ENCODE measurements around the gene SLC22A7.
"Not testable (repeated sequence)": the region's sequence is repeated elsewhere in the genome, so short reads cannot be mapped to it uniquely, and the experiment has no call there.

SLC22A7 gene

GRCh38 chr6:43302126-43302525, 4.1 kb downstream of the SLC22A7 start:
- no peak for DNase-seq

DNA sequence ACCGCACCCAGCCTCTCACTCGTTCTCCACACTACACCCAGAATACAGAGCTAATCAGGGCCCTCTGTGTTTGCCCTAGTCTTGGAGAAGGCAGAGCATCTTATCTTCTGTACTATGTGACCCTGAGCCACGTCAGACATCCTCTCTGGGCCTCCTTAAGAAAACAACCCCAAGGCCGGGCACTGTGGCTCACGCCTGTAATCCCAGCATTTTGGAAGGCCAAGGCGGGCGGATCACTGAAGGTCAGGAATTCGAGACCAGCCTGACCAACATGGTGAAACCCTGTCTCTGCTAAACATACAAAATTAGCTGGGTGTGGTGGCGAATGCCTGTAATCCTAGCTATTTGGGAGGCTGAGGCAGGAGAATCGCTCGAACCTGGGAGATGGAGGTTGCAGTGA, 4.9 kb downstream of the SLC22A7 start:
- DNase-seq = not testable (repeated sequence)

- no peak for DNase-seq
Observed at GRCh38 chr6:43303751-43304331, 5.8 kb downstream of the SLC22A7 start.

GRCh38 chr6:43304361-43304760, 6.3 kb downstream of the SLC22A7 start:
- no peak for DNase-seq

GRCh38 chr6:43304882-43305281, 6.8 kb downstream of the SLC22A7 start:
- DNase-seq = no peak

DNA sequence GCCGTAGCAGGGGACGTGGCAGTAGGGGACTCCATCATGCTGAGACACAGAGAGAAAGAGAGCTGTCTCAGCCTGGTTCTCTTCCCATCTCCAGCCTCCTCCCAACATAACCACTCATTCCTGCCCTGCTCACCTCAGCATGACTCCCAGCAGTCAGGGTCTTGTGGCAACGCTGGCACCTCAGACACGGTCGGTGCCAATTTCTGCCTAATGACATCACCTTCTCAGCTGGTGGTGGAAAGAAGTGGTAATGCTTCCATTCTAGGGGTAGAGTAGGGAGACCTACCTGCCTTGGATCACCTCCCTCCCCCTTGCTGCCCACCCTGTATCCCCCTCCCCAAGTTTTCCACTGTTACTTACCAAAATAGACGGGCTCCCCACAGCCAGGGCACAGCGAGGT, 8.0 kb downstream of the SLC22A7 start:
- no peak for DNase-seq

DNA sequence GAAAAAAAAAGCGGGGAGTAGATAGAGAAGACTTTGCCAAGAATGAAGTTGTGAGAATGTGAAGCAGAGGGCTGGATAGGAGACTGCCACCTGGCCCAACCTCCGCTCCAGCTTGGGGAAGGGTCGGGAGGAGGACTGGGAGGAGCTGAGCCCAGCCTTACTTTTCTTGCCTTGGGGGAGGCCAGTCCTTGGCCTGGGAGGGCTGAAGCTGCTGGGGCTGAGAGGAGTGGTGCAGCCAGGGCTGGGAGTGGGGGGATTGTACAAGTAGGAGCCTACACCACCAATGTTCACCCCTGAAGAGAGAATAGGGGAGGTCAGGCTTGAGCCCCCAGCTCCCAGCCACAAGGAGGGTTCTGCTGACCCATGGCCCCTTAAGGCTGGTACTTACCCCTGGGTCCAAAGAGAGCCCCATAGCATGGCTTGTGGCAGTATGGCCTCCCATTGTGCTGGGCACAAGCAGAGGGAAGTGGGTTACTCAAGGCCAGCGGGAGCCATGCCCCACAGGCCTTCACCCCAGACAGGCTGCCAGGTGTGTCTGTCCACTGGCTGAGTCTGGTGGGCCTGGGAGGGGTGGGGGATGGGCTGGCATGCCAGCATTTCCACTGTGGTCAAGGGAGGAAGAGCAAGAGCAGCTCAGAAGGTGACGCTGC, 9.5 kb downstream of the SLC22A7 start:
- no peak for DNase-seq

GRCh38 chr6:43308101-43308989, 10.3 kb downstream of the SLC22A7 start, which contains the start of gene CRIP3:
CRIP3 (minus strand) TSS chr6:43308826; CDS start chr6:43308792, 34 bp downstream.
- peak; percentile 74 for DNase-seq

DNA sequence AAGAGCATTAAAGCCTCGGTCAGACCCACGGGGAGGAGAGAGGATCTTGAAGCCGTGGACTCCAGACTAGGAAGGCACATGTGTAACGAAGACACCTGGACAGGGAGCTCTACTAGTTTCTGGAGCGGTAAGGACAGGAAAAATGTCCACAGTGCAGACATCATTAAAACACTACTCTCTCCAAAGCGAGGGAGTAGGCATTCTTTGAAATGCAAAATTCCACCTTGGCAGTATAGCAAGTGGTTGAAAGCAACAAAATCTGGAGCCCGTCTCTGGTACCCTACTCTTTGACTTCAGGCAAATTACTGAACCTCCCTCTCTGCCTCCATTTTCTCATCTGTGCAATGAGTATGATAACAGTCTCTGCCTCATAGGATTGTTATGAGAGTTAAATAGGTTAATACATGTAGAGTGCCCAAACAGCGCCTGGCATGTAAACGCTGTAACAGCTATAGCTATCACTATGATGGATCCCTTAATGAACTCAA, 11.0 kb downstream of the SLC22A7 start:
- DNase-seq = no peak

GRCh38 chr6:43310134-43310533, 12.1 kb downstream of the SLC22A7 start:
- DNase-seq = no peak

DNA sequence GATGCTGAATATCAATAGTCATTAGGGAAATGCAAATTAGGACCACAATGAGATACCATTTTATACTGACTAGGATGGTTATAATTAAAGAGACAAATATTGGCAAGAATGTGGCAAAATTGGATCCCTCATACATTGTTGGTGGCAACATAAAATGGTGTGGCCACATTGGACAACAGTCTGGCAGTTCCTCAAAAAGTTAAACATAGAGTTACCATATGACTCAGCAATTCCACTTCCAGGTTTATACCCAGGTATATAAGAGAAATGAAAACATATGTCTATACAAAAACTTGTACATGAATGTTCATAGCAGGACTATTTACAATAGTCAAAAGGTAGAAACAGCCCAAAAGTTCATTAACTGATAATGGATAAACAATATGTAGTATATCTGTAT, 12.6 kb downstream of the SLC22A7 start:
- DNase-seq = no peak

GRCh38 chr6:43311666-43312065, 13.6 kb downstream of the SLC22A7 start:
- DNase-seq = no peak

- DNase-seq = no peak
Observed at GRCh38 chr6:43313813-43314212, 15.8 kb downstream of the SLC22A7 start.

- DNase-seq = no peak
Observed at GRCh38 chr6:43318011-43318410, 20.0 kb downstream of the SLC22A7 start.

DNA sequence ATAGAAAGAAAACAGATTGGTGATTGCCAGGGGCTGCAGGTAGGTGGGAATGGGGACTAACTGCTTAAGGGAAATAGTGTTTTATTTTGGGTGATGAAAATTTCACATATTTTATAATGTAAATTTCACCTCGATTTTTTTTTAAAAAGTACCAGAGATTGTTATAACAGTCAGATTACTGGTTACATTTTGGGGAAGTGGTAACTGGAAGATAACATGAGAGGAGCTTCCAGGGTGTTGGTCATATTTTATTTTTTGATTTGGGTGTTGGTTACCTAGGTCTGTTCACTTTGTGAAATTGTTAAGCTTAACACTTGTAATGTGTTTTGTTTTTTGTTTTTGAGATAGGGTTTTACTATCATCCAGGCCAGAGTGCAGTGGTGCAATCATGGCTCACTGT, 27.8 kb downstream of the SLC22A7 start:
- no peak for DNase-seq

DNA sequence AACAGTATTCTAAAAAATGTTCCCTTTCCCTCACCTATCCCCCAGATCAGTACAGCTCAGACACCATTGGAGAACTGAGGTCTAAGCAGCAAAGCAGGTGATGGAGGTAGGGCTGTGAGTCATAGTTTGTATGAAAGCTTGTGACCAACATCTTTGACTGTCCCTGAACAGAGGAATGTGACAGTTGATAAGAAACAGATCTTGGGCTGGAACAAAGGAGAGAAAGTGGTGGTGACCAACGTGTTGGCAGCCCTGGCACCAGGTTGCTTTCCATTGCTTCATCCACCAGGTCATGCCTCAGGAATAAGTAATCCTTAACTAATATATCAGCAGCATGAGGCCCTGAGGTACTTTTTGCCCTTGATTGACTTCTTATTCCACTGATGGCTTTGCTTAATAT, 30.5 kb downstream of the SLC22A7 start:
- DNase-seq = no peak

DNA sequence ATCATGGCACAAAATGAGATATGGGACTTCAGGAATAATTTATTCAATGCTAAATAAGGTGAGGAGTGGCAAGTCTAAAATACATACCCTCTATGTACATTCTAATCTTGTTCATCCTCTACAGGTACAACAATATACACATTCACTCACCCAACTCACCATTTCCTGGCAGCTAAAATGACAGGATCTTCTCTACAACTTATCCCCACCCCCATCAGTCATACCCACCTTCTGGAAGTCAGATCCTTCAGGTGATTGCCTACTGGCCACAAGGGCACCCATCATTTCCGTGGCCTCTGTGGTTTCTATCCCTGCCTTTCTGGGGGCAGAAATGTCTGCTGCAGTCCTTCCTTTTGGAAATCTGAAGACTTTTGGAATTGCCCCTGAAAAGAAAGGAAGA, 33.4 kb downstream of the SLC22A7 start:
- DNase-seq = no peak

- DNase-seq = no peak
Observed at GRCh38 chr6:43331891-43332290, 33.8 kb downstream of the SLC22A7 start.

GRCh38 chr6:43334466-43335095, 36.5 kb downstream of the SLC22A7 start:
- no peak for DNase-seq

- no peak for DNase-seq
Observed at GRCh38 chr6:43335469-43335868, 37.4 kb downstream of the SLC22A7 start.

GRCh38 chr6:43336382-43336781, 38.3 kb downstream of the SLC22A7 start:
- DNase-seq = no peak

GRCh38 chr6:43338243-43338642, 40.2 kb downstream of the SLC22A7 start:
- no peak for DNase-seq

GRCh38 chr6:43339168-43339567, 41.1 kb downstream of the SLC22A7 start:
- DNase-seq = no peak
